ENCODE measurements around the gene YWHAQ. TPM values are rescaled to one million over a fixed set of nuclear protein-coding genes. Genes with fewer than 3 reads are reported as not detected.

The YWHAQ gene
- total and polyA plus RNA-seq, 9 of the 15 experiments (the other 6 are each of a cell fraction or from before 2014, with no cell fraction given): 63.1 to 359 (median 203) TPM

DNA sequence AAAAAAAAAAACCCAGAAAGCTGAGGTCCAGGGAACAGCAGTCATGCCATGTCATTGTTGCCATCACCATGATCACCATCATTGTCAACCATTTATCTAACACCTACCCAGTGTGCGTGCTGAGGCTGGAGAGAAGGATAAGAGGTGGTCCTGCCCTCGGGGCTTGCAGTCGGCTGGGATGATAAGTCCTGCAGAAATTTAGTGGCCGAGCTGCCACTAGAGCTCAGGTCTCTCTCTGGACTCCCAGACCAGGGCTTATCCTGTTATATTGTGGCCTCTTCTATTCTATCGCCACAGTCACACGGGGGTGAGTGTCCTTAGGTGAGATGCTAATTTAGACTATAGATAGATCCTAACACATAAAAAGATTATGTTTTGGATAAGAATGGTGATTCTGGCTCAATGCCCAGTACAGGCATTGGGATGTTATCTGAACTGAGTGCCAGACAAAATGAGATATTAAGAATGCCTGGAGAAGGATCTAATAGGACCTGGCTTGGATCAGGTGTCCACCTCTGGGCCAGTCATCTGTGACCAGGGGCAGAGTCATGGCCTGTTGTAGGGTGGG is 43.2 kb upstream of the YWHAQ start (continued):
- TF ChIP-seq ZNF609 (CRISPR knock-in tag; IDR thresholded peaks at IDR 0.05; ENCODE audit: borderline replicate concordance) (peak; percentile 44; the same call in 1 of the 2 replicates), RAD51 (IDR thresholded peaks at IDR 0.05; ENCODE audit: borderline replicate concordance, low read depth) (0 out of 2 replicates have a peak, but pooled peaks have one; percentile 8), TGIF2 (CRISPR knock-in tag; IDR thresholded peaks at IDR 0.05) (no peak), SIX5 (IDR thresholded peaks at IDR 0.05; ENCODE audit: borderline replicate concordance in 1 of 2, insufficient read depth in 1 of 2, low read depth in 1 of 2, low read length in 2 of 2) (no peak), CUX1 (CRISPR knock-in tag; IDR thresholded peaks at IDR 0.05) (no peak), ARID3A (IDR thresholded peaks at IDR 0.05; ENCODE audit: borderline replicate concordance, low read depth, low read length) (peak; percentile 58; the same call in 1 of the 2 replicates), MAZ (CRISPR knock-in tag; conservative IDR thresholded peaks at IDR 0.05 in 1 of 2, IDR thresholded peaks at IDR 0.05 in 1 of 2) (no peak)

Measured in K562 (cell line).